ENCODE measurements around the gene AHCY.
"Not testable (repeated sequence)": the region's sequence is repeated elsewhere in the genome, so short reads cannot be mapped to it uniquely, and the experiment has no call there.

AHCY gene

GRCh38 chr20:34252431-34253086, 50.6 kb downstream of the AHCY start:
- not testable (repeated sequence) for DNase-seq

DNA sequence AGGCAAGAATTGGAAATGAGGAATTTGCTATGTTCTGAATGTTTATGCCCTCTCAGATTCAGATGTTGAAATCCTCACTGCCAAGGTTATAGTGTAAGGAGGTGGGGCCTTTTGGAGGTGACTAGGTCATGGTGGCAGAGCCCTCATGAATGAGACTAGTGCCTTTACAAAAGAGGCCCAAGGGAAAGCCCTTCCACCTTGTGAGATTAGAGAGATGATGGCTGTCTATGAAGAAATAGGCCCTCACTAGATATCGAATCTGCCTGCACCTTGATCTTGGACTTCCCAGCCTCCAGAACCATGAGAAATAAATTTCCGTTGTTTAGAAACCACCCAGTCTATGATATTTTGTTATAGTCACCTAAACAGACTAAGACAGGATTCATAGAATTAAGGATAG, 51.5 kb downstream of the AHCY start:
- no peak for DNase-seq

- DNase-seq = no peak
These were observed 53.1 kb downstream of the AHCY start for GRCh38 chr20:34250005-34250404.

DNA sequence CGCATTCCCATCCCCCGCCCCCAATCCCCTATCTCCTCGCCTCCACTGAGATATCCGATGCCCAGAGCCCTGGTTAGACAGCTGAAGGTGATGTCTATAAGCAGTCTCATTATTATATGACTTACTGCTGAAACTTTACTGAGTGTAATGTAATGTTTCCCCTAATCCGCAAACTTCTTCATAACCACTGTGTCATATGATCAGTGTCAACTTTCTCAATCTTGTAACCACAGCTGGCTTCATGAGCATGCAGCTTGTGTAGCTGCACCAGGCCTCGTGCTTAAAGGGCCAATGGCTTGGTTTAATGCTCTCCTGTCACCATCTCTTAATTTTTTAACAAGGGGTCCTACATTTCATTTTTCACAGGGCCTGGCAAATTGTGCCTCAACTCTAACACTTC, 53.9 kb downstream of the AHCY start:
- DNase-seq = peak; percentile 65

GRCh38 chr20:34246126-34246626, 57.0 kb downstream of the AHCY start:
- no peak for DNase-seq

DNA sequence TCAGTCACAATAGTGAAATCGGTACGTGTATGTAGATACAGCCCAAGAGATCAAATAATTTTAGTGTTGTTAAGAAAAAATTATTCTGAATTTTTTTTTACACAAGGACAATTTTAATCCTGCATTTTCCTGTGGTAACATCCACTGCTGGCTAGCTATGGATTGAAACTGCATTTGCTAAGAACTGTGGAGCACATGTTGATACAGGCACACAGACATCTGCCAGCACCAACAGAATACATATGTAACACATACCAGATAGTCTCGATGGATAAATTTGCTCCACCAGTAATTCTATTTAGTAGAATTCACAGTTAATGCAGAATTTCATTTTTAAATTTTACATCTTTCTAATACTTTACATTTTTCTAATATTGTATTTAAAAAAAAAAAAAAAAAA, 59.8 kb downstream of the AHCY start:
- no peak for DNase-seq

DNA sequence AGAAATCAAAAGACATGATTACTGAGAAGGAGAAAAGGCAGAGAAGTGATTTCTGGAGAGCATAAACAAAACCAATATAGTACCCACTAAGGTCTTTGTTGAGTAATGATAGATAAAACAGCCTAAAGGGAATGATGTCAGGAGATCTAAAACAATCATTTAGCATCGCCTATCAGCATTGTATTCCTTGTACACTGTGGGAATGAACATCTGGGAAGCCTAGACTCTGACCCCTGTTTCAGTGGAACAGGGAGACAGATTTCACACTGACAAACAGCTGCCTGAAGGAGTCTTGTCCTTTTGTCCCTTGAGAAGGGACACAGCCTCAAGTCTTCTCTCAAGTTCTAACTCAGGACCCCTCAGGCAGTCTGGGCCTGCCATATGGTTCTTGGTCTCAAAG, 60.3 kb downstream of the AHCY start:
- DNase-seq = no peak

DNA sequence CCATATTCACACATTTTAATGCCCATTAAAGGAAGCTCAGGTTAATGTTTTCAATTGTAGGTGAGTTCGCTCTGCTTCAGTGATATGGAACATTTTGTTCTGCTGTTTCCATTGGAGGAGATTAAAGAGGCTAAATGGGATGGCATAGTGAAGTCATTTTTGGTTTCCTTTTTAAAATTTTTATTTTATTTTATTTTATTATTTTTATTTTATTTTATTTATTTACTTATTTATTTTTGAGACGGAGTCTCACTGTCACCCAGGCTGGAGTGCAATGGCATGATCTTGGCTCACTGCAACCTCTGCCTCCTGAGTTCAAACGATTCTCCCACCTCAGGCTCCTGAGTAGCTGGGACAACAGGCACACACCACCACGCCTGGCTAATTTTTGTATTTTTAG, 61.1 kb downstream of the AHCY start:
- DNase-seq = not testable (repeated sequence)

DNA sequence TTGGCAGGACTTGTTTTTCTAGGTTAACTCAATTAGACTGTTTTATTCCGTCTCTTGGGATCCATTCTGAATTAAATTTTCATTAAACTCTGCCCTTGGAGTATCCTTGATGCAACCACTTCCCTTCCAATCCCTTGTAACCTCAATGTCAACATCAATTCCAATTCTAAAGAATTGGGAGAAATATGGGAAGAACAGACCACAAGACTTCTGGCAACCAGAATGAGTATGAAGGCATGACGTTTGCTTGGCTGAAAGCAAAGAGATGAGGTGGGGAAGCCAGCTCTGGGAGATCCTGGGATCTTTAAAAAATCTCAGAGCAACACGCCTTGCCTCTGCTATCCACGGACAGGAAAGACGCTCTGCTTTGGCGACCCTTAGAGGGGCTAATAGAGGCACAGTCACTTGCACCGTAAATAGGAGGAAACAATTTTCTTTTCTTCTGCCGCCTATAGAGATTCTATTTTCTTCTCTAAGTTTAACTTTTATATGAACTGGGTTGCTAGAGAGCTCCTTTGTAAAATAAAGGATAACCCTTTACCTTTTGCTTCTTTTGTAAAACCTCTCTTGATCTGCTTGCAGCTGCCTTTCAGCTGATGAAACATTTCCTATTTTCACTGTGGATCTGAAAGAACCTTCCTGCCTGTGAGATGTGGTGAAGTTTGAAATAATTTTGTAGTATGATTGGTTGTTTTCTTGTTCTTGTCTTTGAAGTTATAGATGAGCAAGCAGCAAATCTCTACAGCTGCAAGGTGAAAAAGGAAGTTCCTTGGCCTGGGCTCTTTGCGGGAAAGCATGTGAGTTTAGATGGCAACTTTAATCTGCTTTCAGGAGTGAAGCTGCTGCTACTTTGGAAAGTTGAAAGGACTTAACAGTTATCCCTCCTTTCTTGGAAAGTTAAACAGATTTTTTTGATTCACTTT, 62.2 kb downstream of the AHCY start, which contains the start of gene ASIP:
ASIP (plus strand) TSS at position 731 of the 923 bp plus-strand sequence. CDS start 18,952 bp downstream, outside the sequence.
- no peak for DNase-seq

DNA sequence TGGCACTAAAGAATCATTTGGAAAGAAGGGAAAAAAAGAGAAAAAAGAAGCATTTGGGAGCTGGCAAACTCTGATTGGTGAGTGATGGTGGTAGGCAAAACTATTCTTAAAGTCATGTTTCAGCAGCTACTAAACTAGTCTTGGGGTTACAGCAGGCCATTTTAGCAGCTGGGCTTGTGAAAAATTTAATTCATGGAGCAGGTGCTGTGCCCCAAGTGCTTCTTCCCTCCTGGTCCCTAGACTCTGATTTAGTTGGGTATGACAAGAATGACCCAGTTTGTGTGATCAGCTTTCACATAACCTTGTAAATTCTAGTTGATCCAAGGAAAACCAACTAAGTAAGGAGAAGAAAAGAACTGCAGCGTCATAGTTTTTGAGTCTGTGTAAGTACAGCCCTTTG, 63.0 kb downstream of the AHCY start:
- DNase-seq = no peak

DNA sequence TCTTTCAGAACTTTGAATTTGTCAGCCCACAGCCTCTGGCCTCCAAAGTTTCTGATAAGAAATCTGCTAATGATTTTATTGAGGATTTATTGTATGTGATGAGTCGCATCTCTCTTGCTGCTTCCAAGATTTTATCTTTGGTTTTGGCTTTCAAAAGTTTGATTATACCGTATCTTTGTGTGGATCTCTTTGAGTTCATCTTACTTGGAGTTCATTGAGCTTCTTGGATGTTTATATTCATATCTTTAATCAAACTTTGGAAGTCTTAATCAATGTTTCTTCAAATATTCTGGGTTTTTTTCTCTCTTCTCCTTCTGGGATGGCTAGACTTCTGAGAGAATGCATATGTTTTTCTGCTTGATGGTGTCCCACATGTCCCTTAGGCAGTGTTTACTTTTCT, 65.2 kb downstream of the AHCY start:
- no peak for DNase-seq

GRCh38 chr20:34235875-34236274, 67.3 kb downstream of the AHCY start:
- DNase-seq = no peak

DNA sequence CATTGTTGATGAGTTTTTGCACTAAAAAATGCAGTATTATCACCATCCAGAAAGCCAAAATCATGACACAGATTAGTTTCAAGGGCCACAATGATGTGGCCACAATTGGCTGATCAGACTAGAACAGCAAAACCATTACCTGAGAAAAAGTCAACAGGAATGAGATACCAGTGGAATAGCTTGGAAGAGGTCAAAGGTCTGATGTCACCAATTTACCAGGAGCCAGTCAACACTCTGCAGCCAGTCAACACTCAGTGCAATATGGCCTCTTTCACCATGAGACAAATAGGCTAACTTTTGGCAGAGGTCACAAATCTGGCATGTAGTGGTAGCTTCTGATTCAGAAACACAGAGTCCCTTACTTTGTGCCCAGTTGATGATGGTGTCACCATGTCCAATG, 69.5 kb downstream of the AHCY start:
- no peak for DNase-seq

DNA sequence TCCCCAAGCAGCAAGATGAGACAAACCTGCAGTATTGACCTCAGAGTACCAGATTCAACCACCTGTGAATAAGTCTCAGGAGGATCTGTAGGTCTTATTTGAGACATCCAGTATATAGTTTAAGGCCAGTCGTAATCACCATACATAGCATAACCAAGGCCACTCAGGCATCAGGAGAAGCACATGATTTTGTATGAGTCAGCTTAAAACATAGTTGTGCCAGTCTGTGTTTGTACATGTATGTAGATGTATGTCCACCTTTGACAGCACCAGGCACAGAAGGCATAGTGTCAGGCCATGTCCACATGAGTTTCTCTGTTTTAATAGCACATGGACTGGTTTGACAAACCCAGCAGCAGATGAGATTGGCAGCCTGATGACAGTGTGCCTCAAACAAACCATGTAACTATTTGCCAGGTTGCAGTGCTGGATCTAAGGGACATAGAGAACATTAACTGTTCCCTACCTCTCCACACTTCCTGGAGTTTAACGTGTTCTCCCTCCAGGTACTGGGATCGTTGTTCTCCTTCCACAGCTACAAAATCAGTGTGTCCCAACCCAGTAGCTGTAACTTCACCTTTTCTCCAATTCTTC, 70.6 kb downstream of the AHCY start:
- DNase-seq = no peak

- no peak for DNase-seq
These were observed 71.5 kb downstream of the AHCY start for GRCh38 chr20:34231634-34232033.
